ENCODE measurements around the gene NTRK2.

The NTRK2 gene

GRCh38 chr9:84975926-84976325 lies 306.4 kb downstream of the NTRK2 start:
- H3K4me3 ChIP-seq (ENCODE audit: low read length), result no peak overlapping the region
- DNase-seq (ENCODE audit: low read depth), result no peak
- no peak for TF ChIP-seq CTCF (conservative IDR thresholded peaks at IDR 0.05; ENCODE audit: low read depth, low read length)

GRCh38 chr9:84978661-84979060 lies 309.1 kb downstream of the NTRK2 start:
- no peak for TF ChIP-seq CTCF (conservative IDR thresholded peaks at IDR 0.05; ENCODE audit: low read depth, low read length)
- no peak overlapping the region for H3K4me3 ChIP-seq (ENCODE audit: low read length)
- DNase-seq (ENCODE audit: low read depth), result no peak

GRCh38 chr9:84983749-84984148 lies 314.2 kb downstream of the NTRK2 start:
- no peak for TF ChIP-seq CTCF (conservative IDR thresholded peaks at IDR 0.05; ENCODE audit: low read depth, low read length)
- no peak for DNase-seq (ENCODE audit: low read depth)
- no peak overlapping the region for H3K4me3 ChIP-seq (ENCODE audit: low read length)

- no peak for TF ChIP-seq CTCF (conservative IDR thresholded peaks at IDR 0.05; ENCODE audit: low read depth, low read length)
- DNase-seq (ENCODE audit: low read depth), result no peak
- H3K4me3 ChIP-seq (ENCODE audit: low read length), result no peak overlapping the region
Observed at GRCh38 chr9:84988621-84989020, 319.1 kb downstream of the NTRK2 start.

- TF ChIP-seq CTCF (conservative IDR thresholded peaks at IDR 0.05; ENCODE audit: low read depth, low read length), result no peak
- no peak for DNase-seq (ENCODE audit: low read depth)
- H3K4me3 ChIP-seq (ENCODE audit: low read length), result no peak overlapping the region
Observed at GRCh38 chr9:84990416-84990815, 320.9 kb downstream of the NTRK2 start.

GRCh38 chr9:84990850-84991513 lies 321.5 kb downstream of the NTRK2 start:
- no peak overlapping the region for H3K4me3 ChIP-seq (ENCODE audit: low read length)
- no peak for TF ChIP-seq CTCF (conservative IDR thresholded peaks at IDR 0.05; ENCODE audit: low read depth, low read length)
- no peak for DNase-seq (ENCODE audit: low read depth)

GRCh38 chr9:84991514-84991870 lies 322.0 kb downstream of the NTRK2 start:
- TF ChIP-seq CTCF (conservative IDR thresholded peaks at IDR 0.05; ENCODE audit: low read depth, low read length), result no peak
- H3K4me3 ChIP-seq (ENCODE audit: low read length), result no peak overlapping the region
- no peak for DNase-seq (ENCODE audit: low read depth)
